ENCODE measurements around the gene YEATS2.

The YEATS2 gene

DNA sequence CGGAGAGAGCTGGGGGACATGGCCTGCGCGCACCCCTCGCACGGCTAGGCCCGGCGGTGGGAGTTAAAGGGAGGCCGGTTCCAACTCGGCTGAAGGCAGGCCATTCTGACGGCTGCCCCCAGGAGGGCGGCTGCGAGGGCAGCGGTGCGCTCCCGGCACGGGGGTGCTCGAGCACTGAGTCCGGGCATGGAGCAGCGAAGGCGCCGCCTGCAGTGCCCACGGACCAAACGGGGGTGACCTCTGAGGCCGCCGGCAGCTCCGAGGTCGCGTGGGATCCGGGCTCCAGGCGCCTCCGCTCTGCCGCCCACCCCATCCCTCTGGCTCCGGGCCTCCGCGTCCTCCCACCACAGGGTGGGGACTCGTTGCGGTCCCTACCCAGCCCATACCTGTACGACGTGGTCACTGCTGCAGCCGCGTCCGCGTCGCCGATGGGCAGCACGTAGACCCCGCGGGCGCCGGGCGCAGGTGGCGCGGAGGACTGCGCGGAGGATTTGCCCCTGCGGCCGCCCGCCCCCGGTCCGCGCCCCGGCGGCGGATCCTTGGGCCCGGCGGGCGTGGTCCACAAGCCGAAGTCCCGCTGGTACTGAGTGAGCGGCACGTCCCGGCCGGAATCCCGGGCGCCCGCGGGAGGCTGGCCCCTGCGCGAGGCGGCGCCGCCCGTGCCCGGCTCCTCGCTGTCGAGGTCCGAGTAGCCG lies 127.3 kb downstream of the YEATS2 start (continued):
- TF ChIP-seq ZNF280D (tag by site-specific recombination; IDR thresholded peaks at IDR 0.05) (no peak), ZNF600 (tag by site-specific recombination; IDR thresholded peaks at IDR 0.05) (peak; percentile 26; the same call in 1 of the 2 replicates), ZNF350 (tag by site-specific recombination; IDR thresholded peaks at IDR 0.05) (no peak), PRDM4 (tag by site-specific recombination; IDR thresholded peaks at IDR 0.05) (no peak), ZNF777 (tag by site-specific recombination; IDR thresholded peaks at IDR 0.05; ENCODE audit: borderline replicate concordance) (no peak), SP7 (tag by site-specific recombination; IDR thresholded peaks at IDR 0.05) (no peak), ZBTB8A (tag by site-specific recombination; IDR thresholded peaks at IDR 0.05) (peak; percentile 65), ZBTB20 (tag by site-specific recombination; IDR thresholded peaks at IDR 0.05) (no peak; the same call in 1 of the 2 replicates), ZSCAN18 (tag by site-specific recombination; IDR thresholded peaks at IDR 0.05) (no peak), ZIC2 (tag by site-specific recombination; IDR thresholded peaks at IDR 0.05) (0 out of 2 replicates have a peak, but pooled peaks have one; percentile 11), ZNF530 (tag by site-specific recombination; IDR thresholded peaks at IDR 0.05; ENCODE audit: low read depth) (no peak), ZNF221 (tag by site-specific recombination; IDR thresholded peaks at IDR 0.05; ENCODE audit: borderline replicate concordance) (no peak), MZF1 (tag by site-specific recombination; IDR thresholded peaks at IDR 0.05; ENCODE audit: borderline replicate concordance) (no peak), ZNF239 (tag by site-specific recombination; IDR thresholded peaks at IDR 0.05) (no peak), ZNF404 (tag by site-specific recombination; IDR thresholded peaks at IDR 0.05) (no peak), WT1 (tag by site-specific recombination; IDR thresholded peaks at IDR 0.05) (no peak), SCRT1 (tag by site-specific recombination; IDR thresholded peaks at IDR 0.05; ENCODE audit: borderline replicate concordance) (no peak), ZNF24 (tag by site-specific recombination; IDR thresholded peaks at IDR 0.05) (no peak), REPIN1 (tag by site-specific recombination; IDR thresholded peaks at IDR 0.05; ENCODE audit: low read depth) (no peak), ZNF837 (tag by site-specific recombination; IDR thresholded peaks at IDR 0.05) (no peak), ZNF433 (tag by site-specific recombination; IDR thresholded peaks at IDR 0.05; ENCODE audit: low read depth) (no peak), ZBTB17 (tag by site-specific recombination; IDR thresholded peaks at IDR 0.05) (no peak), SCRT2 (tag by site-specific recombination; IDR thresholded peaks at IDR 0.05) (no peak)
- TF ChIP-seq, protein P1, sequence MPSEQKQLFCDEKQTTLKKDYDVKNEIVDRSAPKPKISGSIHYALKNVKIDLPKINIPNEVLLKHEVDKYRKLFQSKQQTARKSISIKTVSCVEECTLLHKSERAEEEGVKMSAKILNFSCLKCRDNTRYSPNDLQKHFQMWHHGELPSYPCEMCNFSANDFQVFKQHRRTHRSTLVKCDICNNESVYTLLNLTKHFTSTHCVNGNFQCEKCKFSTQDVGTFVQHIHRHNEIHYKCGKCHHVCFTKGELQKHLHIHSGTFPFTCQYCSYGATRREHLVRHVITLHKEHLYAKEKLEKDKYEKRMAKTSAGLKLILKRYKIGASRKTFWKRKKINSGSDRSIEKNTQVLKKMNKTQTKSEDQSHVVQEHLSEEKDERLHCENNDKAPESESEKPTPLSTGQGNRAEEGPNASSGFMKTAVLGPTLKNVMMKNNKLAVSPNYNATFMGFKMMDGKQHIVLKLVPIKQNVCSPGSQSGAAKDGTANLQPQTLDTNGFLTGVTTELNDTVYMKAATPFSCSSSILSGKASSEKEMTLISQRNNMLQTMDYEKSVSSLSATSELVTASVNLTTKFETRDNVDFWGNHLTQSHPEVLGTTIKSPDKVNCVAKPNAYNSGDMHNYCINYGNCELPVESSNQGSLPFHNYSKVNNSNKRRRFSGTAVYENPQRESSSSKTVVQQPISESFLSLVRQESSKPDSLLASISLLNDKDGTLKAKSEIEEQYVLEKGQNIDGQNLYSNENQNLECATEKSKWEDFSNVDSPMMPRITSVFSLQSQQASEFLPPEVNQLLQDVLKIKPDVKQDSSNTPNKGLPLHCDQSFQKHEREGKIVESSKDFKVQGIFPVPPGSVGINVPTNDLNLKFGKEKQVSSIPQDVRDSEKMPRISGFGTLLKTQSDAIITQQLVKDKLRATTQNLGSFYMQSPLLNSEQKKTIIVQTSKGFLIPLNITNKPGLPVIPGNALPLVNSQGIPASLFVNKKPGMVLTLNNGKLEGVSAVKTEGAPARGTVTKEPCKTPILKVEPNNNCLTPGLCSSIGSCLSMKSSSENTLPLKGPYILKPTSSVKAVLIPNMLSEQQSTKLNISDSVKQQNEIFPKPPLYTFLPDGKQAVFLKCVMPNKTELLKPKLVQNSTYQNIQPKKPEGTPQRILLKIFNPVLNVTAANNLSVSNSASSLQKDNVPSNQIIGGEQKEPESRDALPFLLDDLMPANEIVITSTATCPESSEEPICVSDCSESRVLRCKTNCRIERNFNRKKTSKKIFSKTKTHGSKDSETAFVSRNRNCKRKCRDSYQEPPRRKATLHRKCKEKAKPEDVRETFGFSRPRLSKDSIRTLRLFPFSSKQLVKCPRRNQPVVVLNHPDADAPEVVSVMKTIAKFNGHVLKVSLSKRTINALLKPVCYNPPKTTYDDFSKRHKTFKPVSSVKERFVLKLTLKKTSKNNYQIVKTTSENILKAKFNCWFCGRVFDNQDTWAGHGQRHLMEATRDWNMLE (tag by site-specific recombination; conservative IDR thresholded peaks at IDR 0.05; ENCODE audit: low read depth), result no peak
- TF ChIP-seq, protein P2, sequence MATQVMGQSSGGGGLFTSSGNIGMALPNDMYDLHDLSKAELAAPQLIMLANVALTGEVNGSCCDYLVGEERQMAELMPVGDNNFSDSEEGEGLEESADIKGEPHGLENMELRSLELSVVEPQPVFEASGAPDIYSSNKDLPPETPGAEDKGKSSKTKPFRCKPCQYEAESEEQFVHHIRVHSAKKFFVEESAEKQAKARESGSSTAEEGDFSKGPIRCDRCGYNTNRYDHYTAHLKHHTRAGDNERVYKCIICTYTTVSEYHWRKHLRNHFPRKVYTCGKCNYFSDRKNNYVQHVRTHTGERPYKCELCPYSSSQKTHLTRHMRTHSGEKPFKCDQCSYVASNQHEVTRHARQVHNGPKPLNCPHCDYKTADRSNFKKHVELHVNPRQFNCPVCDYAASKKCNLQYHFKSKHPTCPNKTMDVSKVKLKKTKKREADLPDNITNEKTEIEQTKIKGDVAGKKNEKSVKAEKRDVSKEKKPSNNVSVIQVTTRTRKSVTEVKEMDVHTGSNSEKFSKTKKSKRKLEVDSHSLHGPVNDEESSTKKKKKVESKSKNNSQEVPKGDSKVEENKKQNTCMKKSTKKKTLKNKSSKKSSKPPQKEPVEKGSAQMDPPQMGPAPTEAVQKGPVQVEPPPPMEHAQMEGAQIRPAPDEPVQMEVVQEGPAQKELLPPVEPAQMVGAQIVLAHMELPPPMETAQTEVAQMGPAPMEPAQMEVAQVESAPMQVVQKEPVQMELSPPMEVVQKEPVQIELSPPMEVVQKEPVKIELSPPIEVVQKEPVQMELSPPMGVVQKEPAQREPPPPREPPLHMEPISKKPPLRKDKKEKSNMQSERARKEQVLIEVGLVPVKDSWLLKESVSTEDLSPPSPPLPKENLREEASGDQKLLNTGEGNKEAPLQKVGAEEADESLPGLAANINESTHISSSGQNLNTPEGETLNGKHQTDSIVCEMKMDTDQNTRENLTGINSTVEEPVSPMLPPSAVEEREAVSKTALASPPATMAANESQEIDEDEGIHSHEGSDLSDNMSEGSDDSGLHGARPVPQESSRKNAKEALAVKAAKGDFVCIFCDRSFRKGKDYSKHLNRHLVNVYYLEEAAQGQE (tag by site-specific recombination; IDR thresholded peaks at IDR 0.05), result no peak
